KMS-11 (cell line): ENCODE measurements around the gene DLK2.
A peak's percentile ranks its signal among the peaks of the same experiment; 100 is the strongest.

ENCODE experiments used
- H2AFZ ChIP-seq: fragments of 200-600 bp; sonication (generic); 2 replicates; pipeline ENCODE4 v1.6.1; 2016; ENCODE audit warnings: antibody characterized with exemption, mixed run types, low read depth
- H3K27ac ChIP-seq: fragments of 200-600 bp; sonication (generic); 2 replicates; pipeline ENCODE4 v1.6.1; 2016; ENCODE audit warnings: mild to moderate bottlenecking, mixed run types
- H3K27me3 ChIP-seq: fragments of 200-600 bp; sonication (generic); 2 replicates; pipeline ENCODE4 v1.6.1; 2017; ENCODE audit warnings: mild to moderate bottlenecking, low read depth, mixed run types, moderate library complexity; ENCODE audit not compliant: insufficient read depth
- H3K36me3 ChIP-seq: fragments of 200-600 bp; sonication (generic); 2 replicates; pipeline ENCODE4 v1.6.1; 2017; ENCODE audit warnings: mild to moderate bottlenecking, mixed run types; ENCODE audit not compliant: insufficient read depth
- H3K4me1 ChIP-seq: fragments of 200-600 bp; sonication (generic); 2 replicates; pipeline ENCODE4 v1.6.1; 2016; ENCODE audit warnings: mild to moderate bottlenecking, low read depth, mixed run types; ENCODE audit not compliant: poor library complexity, severe bottlenecking
- H3K4me2 ChIP-seq: fragments of 200-600 bp; sonication (generic); 2 replicates; pipeline ENCODE4 v1.7.0; 2016; ENCODE audit warnings: mild to moderate bottlenecking, mixed run types
- H3K4me3 ChIP-seq: fragments of 200-600 bp; sonication (generic); IDR thresholded peaks from 2 replicates; pipeline ENCODE4 v1.6.1; 2017; ENCODE audit warnings: low read depth, low read length, mixed read lengths; ENCODE audit not compliant: insufficient read depth
- H3K79me2 ChIP-seq: fragments of 200-600 bp; sonication (generic); 2 replicates; pipeline ENCODE4 v1.6.1; 2016; ENCODE audit warnings: low read depth, mixed run types; ENCODE audit not compliant: insufficient read depth
- H3K9ac ChIP-seq: fragments of 200-600 bp; sonication (generic); 2 replicates; pipeline ENCODE4 v1.6.1; 2016; ENCODE audit warnings: mild to moderate bottlenecking, mixed run types
- H4K20me1 ChIP-seq: fragments of 200-600 bp; sonication (generic); 2 replicates; pipeline ENCODE4 v1.6.1; 2016; ENCODE audit warnings: mild to moderate bottlenecking, mixed run types; ENCODE audit not compliant: insufficient read depth
- TF ChIP-seq, protein P1 (sequence below): fragments of 200-600 bp; sonication (generic); conservative IDR thresholded peaks from 2 replicates; pipeline ENCODE4 v1.6.1; 2017; ENCODE audit warnings: low read depth, mild to moderate bottlenecking, antibody characterized with exemption, low read length, moderate library complexity, mixed read lengths

Gene DLK2

DNA sequence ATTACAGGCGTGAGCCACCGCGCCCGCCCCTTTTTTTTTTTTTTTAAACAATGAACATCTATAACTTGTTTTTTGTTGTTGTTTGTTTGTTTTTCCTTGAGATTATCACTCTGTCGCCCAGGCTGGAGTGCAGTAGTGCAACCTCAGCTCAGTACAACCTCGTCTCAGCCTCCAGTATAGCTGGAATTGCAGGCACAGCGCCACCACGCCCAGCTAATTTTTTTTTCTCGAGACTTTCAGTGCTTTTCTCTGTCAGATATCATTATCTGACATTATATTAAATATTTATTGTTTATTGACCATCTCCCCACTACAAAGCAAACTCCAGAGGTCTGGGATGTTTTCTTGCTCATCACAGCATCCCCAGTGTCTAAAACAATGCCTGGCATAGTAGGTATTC, 2.3 kb upstream of the DLK2 start:
- Histone ChIP-seq H3K4me3 (no peak overlapping the region), H3K4me1 (peaks cover 10% of the 10 kb centered on the region), H3K27ac (no peak overlapping the region), H2AFZ (no peak overlapping the region), H3K79me2 (no peaks in the 10 kb centered on the region), H3K4me2 (no peak overlapping the region), H3K9ac (no peak overlapping the region), H3K27me3 (peaks cover 21% of the 10 kb centered on the region), H4K20me1 (no peaks in the 10 kb centered on the region), H3K36me3 (no peaks in the 10 kb centered on the region)
- TF ChIP-seq, protein P1, sequence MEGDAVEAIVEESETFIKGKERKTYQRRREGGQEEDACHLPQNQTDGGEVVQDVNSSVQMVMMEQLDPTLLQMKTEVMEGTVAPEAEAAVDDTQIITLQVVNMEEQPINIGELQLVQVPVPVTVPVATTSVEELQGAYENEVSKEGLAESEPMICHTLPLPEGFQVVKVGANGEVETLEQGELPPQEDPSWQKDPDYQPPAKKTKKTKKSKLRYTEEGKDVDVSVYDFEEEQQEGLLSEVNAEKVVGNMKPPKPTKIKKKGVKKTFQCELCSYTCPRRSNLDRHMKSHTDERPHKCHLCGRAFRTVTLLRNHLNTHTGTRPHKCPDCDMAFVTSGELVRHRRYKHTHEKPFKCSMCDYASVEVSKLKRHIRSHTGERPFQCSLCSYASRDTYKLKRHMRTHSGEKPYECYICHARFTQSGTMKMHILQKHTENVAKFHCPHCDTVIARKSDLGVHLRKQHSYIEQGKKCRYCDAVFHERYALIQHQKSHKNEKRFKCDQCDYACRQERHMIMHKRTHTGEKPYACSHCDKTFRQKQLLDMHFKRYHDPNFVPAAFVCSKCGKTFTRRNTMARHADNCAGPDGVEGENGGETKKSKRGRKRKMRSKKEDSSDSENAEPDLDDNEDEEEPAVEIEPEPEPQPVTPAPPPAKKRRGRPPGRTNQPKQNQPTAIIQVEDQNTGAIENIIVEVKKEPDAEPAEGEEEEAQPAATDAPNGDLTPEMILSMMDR: no peak

GRCh38 chr6:43454696-43455530, 435 bp downstream of the DLK2 start:
- H3K36me3 ChIP-seq: no peaks in the 10 kb centered on the region
- H3K9ac ChIP-seq: no peak overlapping the region
- H3K4me1 ChIP-seq: peaks cover 10% of the 10 kb centered on the region
- no peak overlapping the region for H3K27ac ChIP-seq
- TF ChIP-seq, protein P1: peak; percentile 73
- peak overlapping the region; percentile 60 for H3K4me2 ChIP-seq
- H4K20me1 ChIP-seq: no peaks in the 10 kb centered on the region
- no peaks in the 10 kb centered on the region for H3K79me2 ChIP-seq
- peak overlapping the region; percentile 18; the same call in 1 of the 2 replicates for H2AFZ ChIP-seq
- H3K4me3 ChIP-seq: no peak overlapping the region
- H3K27me3 ChIP-seq: peaks cover 21% of the 10 kb centered on the region

DNA sequence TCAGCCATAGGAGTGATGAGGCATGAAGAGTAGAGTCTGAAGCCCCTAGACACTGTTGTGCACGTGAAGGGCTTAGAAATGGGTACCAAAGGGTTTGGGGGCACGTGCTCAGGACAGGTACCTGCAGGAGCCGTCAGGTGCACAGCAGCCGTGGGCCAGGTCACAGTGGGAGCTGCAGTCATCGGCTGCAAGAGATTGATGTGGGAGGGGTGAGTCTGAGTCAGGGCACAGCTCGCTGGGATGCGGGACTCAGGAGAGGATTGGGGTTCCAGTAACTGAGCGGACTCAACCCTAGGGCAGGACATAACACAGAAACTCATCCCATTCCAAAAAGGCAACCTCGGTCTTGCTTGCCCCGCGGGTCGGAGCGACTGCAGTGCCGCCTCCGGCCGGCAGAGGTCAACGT, 1.1 kb downstream of the DLK2 start:
- Histone ChIP-seq H3K4me3 (no peak overlapping the region), H4K20me1 (no peaks in the 10 kb centered on the region)

GRCh38 chr6:43453831-43454230, 1.5 kb downstream of the DLK2 start:
- H4K20me1 ChIP-seq: no peaks in the 10 kb centered on the region

More for the DNA sequence above, 1.1 kb downstream of the DLK2 start:
- peak overlapping the region; percentile 60; the same call in 1 of the 2 replicates for H3K4me2 ChIP-seq
- no peak overlapping the region for H3K9ac ChIP-seq
- no peaks in the 10 kb centered on the region for H3K79me2 ChIP-seq
- H3K27ac ChIP-seq: no peak overlapping the region
- no peaks in the 10 kb centered on the region for H3K36me3 ChIP-seq
- peaks cover 21% of the 10 kb centered on the region for H3K27me3 ChIP-seq
- TF ChIP-seq, protein P1: peak; percentile 87
- H3K4me1 ChIP-seq: peaks cover 10% of the 10 kb centered on the region
- H2AFZ ChIP-seq: no peak overlapping the region

More at GRCh38 chr6:43453831-43454230, 1.5 kb downstream of the DLK2 start:
- TF ChIP-seq, protein P1: no peak
- H3K4me2 ChIP-seq: no peak overlapping the region
- no peaks in the 10 kb centered on the region for H3K36me3 ChIP-seq
- H3K4me1 ChIP-seq: peaks cover 10% of the 10 kb centered on the region
- H2AFZ ChIP-seq: no peak overlapping the region
- no peak overlapping the region for H3K4me3 ChIP-seq
- H3K9ac ChIP-seq: no peak overlapping the region
- no peaks in the 10 kb centered on the region for H3K79me2 ChIP-seq
- H3K27me3 ChIP-seq: peaks cover 21% of the 10 kb centered on the region
- H3K27ac ChIP-seq: no peak overlapping the region
